ENCODE measurements around the gene CMSS1. TPM values are rescaled to one million over a fixed set of nuclear protein-coding genes. Genes with fewer than 3 reads are reported as not detected.

The CMSS1 gene
- total and polyA plus RNA-seq, 8 donors = 14.4 to 29.9 (median 15.9) TPM

GRCh38 chr3:100140976-100141375, 323.3 kb downstream of the CMSS1 start:
- no peak for TF ChIP-seq CTCF (IDR thresholded peaks at IDR 0.05)
- H3K9me3 ChIP-seq = no peaks in the 10 kb centered on the region
- H3K27me3 ChIP-seq = no peaks in the 10 kb centered on the region
- no peak overlapping the region for H3K27ac ChIP-seq
- H3K4me3 ChIP-seq = no peak overlapping the region
- FAIRE-seq (no peak), DNase-seq (no peak), ATAC-seq (no peak)
- 92 to 96% methylated on average over 1 of the region's 1 CpG for WGBS, 2 donors
- intact Hi-C loops (cut with DNase I) = no loop called here
- H3K4me1 ChIP-seq = no peaks in the 10 kb centered on the region
- no peaks in the 10 kb centered on the region for H3K36me3 ChIP-seq

- no peak for DNase-seq
- ATAC-seq = no peak
- intact Hi-C loops (cut with DNase I) = no loop called here
- WGBS, 2 donors = 83 to 92% methylated on average over 1 of the region's 1 CpG
- no peak overlapping the region for H3K27ac ChIP-seq
- H3K4me1 ChIP-seq = no peaks in the 10 kb centered on the region
- H3K27me3 ChIP-seq = no peaks in the 10 kb centered on the region
- H3K4me3 ChIP-seq = no peak overlapping the region
- no peak for TF ChIP-seq CTCF (IDR thresholded peaks at IDR 0.05)
- no peaks in the 10 kb centered on the region for H3K36me3 ChIP-seq
- no peaks in the 10 kb centered on the region for H3K9me3 ChIP-seq
- FAIRE-seq = no peak
Measured at GRCh38 chr3:100141586-100141985, 323.9 kb downstream of the CMSS1 start.

- ATAC-seq (no peak), DNase-seq (no peak), FAIRE-seq (no peak)
- H3K9me3 ChIP-seq = no peaks in the 10 kb centered on the region
- no peak overlapping the region for H3K27ac ChIP-seq
- WGBS, 2 donors = 91 to 95% methylated on average over 1 of the region's 1 CpG
- intact Hi-C loops (cut with DNase I) = no loop called here
- no peaks in the 10 kb centered on the region for H3K27me3 ChIP-seq
- H3K4me1 ChIP-seq = no peaks in the 10 kb centered on the region
- no peak overlapping the region for H3K4me3 ChIP-seq
- TF ChIP-seq CTCF (IDR thresholded peaks at IDR 0.05) = no peak
- H3K36me3 ChIP-seq = no peaks in the 10 kb centered on the region
Measured at GRCh38 chr3:100144255-100144866, 326.7 kb downstream of the CMSS1 start.

GRCh38 chr3:100149130-100149529, 331.5 kb downstream of the CMSS1 start:
- H3K4me3 ChIP-seq = no peak overlapping the region
- TF ChIP-seq CTCF (IDR thresholded peaks at IDR 0.05) = no peak
- no peak overlapping the region for H3K27ac ChIP-seq
- H3K9me3 ChIP-seq = no peaks in the 10 kb centered on the region
- 89 to 91% methylated on average over 2 of the region's 2 CpGs for WGBS, 2 donors
- DNase-seq (no peak), FAIRE-seq (no peak), ATAC-seq (no peak)
- H3K36me3 ChIP-seq = no peaks in the 10 kb centered on the region
- no peaks in the 10 kb centered on the region for H3K4me1 ChIP-seq
- H3K27me3 ChIP-seq = no peaks in the 10 kb centered on the region
- intact Hi-C loops (cut with DNase I) = no loop called here

- H3K4me3 ChIP-seq = no peak overlapping the region
- DNase-seq (no peak), FAIRE-seq (no peak), ATAC-seq (no peak)
- no peaks in the 10 kb centered on the region for H3K27me3 ChIP-seq
- intact Hi-C loops (cut with DNase I) = no loop called here
- no peak for TF ChIP-seq CTCF (IDR thresholded peaks at IDR 0.05)
- H3K27ac ChIP-seq = no peak overlapping the region
- no peaks in the 10 kb centered on the region for H3K36me3 ChIP-seq
- H3K9me3 ChIP-seq = no peaks in the 10 kb centered on the region
- WGBS, 2 donors = 92 to 96% methylated on average over 6 of the region's 6 CpGs
- H3K4me1 ChIP-seq = no peaks in the 10 kb centered on the region
Measured at GRCh38 chr3:100149713-100150415, 332.2 kb downstream of the CMSS1 start.
